Lung (tissue), 12 donors: ENCODE data around the gene MFF. TPM values are rescaled to one million over a fixed set of nuclear protein-coding genes. Genes with fewer than 3 reads are reported as not detected.

ENCODE experiments used
- ATAC-seq: fragments of 200-7000 bp; cut with Tn5 transposase; one replicate; pipeline ENCODE4 v1.9.1; 2020; ENCODE audit warnings: moderate number of reproducible peaks; ENCODE audit not compliant: insufficient read depth, low FRiP score
- DNase-seq, 3 donors: peaks; one replicate each; pipeline ENCODE4 v3.0.0-alpha.2; 2013 to 2017
- H3K27ac ChIP-seq, 2 donors: one replicate each; pipeline ENCODE4 v1.5.1; 2013; ENCODE audit warnings: mild to moderate bottlenecking in 2 of 2, moderate library complexity in 2 of 2, control low read depth in 1 of 2, inconsistent platforms in 1 of 2, low read depth in 1 of 2, low read length in 1 of 2
- H3K27me3 ChIP-seq, 3 donors: one replicate each; pipeline ENCODE4 v1.5.1; 2013; ENCODE audit warnings: low read length in 2 of 3; ENCODE audit not compliant: control insufficient read depth in 3 of 3, insufficient read depth in 3 of 3
- H3K36me3 ChIP-seq, 4 donors: one replicate each; pipeline ENCODE4 v1.5.1; 2013; ENCODE audit warnings: low read length in 4 of 4, mild to moderate bottlenecking in 1 of 4, moderate library complexity in 1 of 4; ENCODE audit not compliant: control insufficient read depth in 4 of 4, insufficient read depth in 4 of 4
- H3K4me1 ChIP-seq, 5 donors: one replicate each; pipeline ENCODE4 v1.5.1; 2013; ENCODE audit warnings: low read length in 5 of 5, mild to moderate bottlenecking in 2 of 5, moderate library complexity in 1 of 5; ENCODE audit not compliant: control insufficient read depth in 5 of 5, insufficient read depth in 5 of 5
- H3K4me3 ChIP-seq: one replicate; pipeline ENCODE4 v1.5.1; 2013; ENCODE audit warnings: mild to moderate bottlenecking, control low read depth, moderate library complexity
- H3K9ac ChIP-seq, 2 donors: one replicate each; pipeline ENCODE4 v1.5.1; 2013; ENCODE audit warnings: low read length in 2 of 2, control low read depth in 1 of 2; ENCODE audit not compliant: insufficient read depth in 1 of 2
- H3K9me3 ChIP-seq, 4 donors: one replicate each; pipeline ENCODE4 v1.5.1; 2013; ENCODE audit warnings: low read length in 3 of 4, mild to moderate bottlenecking in 1 of 4, moderate library complexity in 1 of 4; ENCODE audit not compliant: control insufficient read depth in 4 of 4, insufficient read depth in 3 of 4
- CTCF ChIP-seq: IDR thresholded peaks from 2 replicates; pipeline ENCODE4 v1.5.1; 2012; ENCODE audit warnings: mild to moderate bottlenecking; ENCODE audit errors: control extremely low read depth, extremely low read depth
- WGBS, 2 donors: extraction: QIAGEN DNeasy Blood & Tissue Kit; methylation state at CpG; one replicate each; pipeline ENCODE4 v1.1.7; 2013; 5-methylcytosine and 5-hydroxymethylcytosine counted together
- polyA plus RNA-seq, 2 donors: library from polyadenylated mRNA; stranded (reverse); fragments of 200-250 nt; gene quantifications; one replicate each; pipeline ENCODE4 v1.2.1, GENCODE V29; 2013
- total RNA-seq, 2 donors: library from RNA; depleted of rRNA in 1 of 2; stranded (reverse); fragments of >200 nt in 1 of 2; gene quantifications; one replicate each; pipeline ENCODE4 v1.2.1, GENCODE V29; 2014 to 2021
- donor health status: control.
- donor health status: control.
- donor health status: Bipolar disorder and iron deficiency.
- donor health status: healthy.
- donor health status: DM: yes; HTN: yes; CAD: no.

The MFF gene
- total and polyA plus RNA-seq, 4 donors: 47.0 to 90.6 (median 67.6) TPM

- H3K27me3 ChIP-seq: no peaks in the 10 kb centered on the region
These were observed 29.2 kb upstream of the MFF start for GRCh38 chr2:227295806-227296205.

GRCh38 chr2:227296671-227297405 is 28.2 kb upstream of the MFF start:
- Histone ChIP-seq H3K27ac (no peak overlapping the region), H3K9ac (no peak overlapping the region), H3K4me3 (no peak overlapping the region), H3K36me3 (no peaks in the 10 kb centered on the region), H3K9me3 (no peaks in the 10 kb centered on the region), H3K27me3 (no peaks in the 10 kb centered on the region), H3K4me1 (no peaks in the 10 kb centered on the region)
- no peak for DNase-seq
- TF ChIP-seq CTCF: no peak
- 81 to 86% methylated on average over 3 of the region's 3 CpGs for WGBS, 2 donors
- no peak for ATAC-seq

More at GRCh38 chr2:227295806-227296205, 29.2 kb upstream of the MFF start:
- H3K9ac ChIP-seq: no peak overlapping the region
- DNase-seq: no peak
- H3K4me1 ChIP-seq: no peaks in the 10 kb centered on the region
- WGBS, 2 donors: 88 to 93% methylated on average over 4 of the region's 4 CpGs
- H3K36me3 ChIP-seq: no peaks in the 10 kb centered on the region
- ATAC-seq: no peak
- TF ChIP-seq CTCF: no peak
- H3K4me3 ChIP-seq: no peak overlapping the region
- H3K9me3 ChIP-seq: no peaks in the 10 kb centered on the region
- H3K27ac ChIP-seq: no peak overlapping the region

- H3K4me3 ChIP-seq: no peak overlapping the region
- no peaks in the 10 kb centered on the region for H3K27me3 ChIP-seq
- H3K27ac ChIP-seq: no peak overlapping the region
- H3K36me3 ChIP-seq: peaks cover 0 to 2% (median 0%) of the 10 kb centered on the region in 4 donors
- no peak overlapping the region for H3K9ac ChIP-seq
- DNase-seq (no peak), ATAC-seq (no peak)
- H3K9me3 ChIP-seq: no peaks in the 10 kb centered on the region
- H3K4me1 ChIP-seq: no peaks in the 10 kb centered on the region
- TF ChIP-seq CTCF: no peak
- WGBS, 2 donors: 75 to 84% methylated on average over 1 of the region's 1 CpG
These were observed 23.5 kb upstream of the MFF start for GRCh38 chr2:227301523-227301922.
